NCI-H1930 (cell line): ENCODE results near the gene VPS33A.

Source experiments
- DNase-seq, 2 experiments: peaks; one replicate each; lab custom pipeline; 2025; lab: John Stamatoyannopoulos, UW

VPS33A gene

DNA sequence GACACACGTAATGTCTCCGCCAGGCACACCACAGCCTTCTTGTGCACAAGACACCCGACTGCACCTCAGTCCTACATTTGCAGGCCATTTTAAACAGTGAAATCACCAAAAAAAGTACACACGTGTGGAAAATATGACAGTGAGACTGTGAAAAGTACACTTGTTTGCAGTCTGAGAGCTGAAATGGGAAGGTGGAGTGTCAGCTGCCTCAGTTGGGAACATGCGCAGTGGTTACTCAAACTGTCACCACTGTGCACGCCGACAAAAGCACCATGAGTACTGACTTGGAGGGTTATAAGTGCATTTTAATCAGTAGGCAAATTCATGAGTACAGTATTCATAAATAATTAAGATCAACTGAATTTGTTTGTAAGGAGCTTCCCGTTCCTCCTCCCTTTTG, 15.8 kb downstream of the VPS33A start:
- no peak for DNase-seq

DNA sequence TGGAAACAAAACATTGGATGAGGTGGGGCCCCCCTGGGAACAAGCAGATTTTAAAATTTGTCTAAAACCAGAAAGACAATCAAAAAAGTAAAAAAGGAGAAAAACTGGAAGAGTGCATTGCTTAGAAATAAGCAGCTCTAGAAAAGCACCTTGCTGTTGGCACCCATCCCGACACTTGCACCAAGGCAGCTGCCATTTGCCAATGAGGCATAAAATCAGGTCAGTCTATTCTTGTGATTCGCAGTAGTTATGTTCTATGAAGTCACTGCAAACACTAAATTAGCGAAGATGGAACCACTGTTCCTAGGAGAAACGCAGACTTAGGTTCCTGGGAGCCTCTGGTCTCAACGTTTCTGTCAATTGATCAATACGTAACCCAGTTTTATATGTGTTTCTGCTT, 16.2 kb downstream of the VPS33A start:
- DNase-seq = no peak

- no peak for DNase-seq
Observed at GRCh38 chr12:122245553-122245952, 20.7 kb downstream of the VPS33A start.

GRCh38 chr12:122244565-122245371, 21.5 kb downstream of the VPS33A start:
- DNase-seq = no peak

DNA sequence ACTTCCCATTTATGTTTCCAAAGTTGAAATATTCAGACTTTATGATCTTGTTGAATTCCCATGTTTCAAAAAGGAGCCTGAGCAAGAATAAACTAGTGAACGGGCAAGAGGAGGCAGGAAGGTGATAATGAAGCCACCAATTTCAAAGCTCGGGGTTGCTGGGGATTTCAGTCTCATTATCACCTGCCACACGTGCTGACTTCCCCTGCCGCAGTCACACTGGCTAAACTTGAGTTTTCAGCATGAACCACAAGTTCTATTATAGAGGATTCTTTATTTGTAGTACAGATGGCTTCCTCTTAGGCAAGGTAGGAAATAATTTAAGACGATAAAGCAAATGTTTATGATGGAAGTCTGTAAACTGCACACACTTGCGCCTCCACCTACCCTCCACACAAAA, 22.3 kb downstream of the VPS33A start:
- DNase-seq = no peak

- DNase-seq = no peak
Observed at GRCh38 chr12:122238861-122239260, 27.4 kb downstream of the VPS33A start.

DNA sequence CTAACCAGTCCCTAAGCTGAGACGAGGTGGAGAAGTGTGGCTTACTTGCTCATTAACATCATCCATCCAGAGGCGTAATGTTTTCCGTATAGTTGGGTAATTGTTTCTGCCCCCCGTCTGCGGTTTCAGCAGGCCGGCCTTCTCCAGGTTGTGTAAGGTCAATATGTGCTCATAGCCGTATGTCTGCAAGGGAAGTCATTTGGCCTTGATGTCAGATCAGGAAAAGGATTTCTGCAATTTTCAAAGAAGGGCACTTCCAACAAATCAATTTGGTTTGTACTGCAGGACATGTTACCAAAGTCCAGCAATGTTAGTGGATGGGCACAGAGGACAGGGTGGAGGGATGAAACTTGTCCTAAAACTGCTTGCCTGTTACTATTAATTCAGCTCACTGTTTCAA, 30.6 kb downstream of the VPS33A start:
- DNase-seq = no peak

GRCh38 chr12:122232691-122233090, 33.6 kb downstream of the VPS33A start:
- no peak for DNase-seq

GRCh38 chr12:122230798-122231197, 35.5 kb downstream of the VPS33A start:
- DNase-seq = no peak

DNA sequence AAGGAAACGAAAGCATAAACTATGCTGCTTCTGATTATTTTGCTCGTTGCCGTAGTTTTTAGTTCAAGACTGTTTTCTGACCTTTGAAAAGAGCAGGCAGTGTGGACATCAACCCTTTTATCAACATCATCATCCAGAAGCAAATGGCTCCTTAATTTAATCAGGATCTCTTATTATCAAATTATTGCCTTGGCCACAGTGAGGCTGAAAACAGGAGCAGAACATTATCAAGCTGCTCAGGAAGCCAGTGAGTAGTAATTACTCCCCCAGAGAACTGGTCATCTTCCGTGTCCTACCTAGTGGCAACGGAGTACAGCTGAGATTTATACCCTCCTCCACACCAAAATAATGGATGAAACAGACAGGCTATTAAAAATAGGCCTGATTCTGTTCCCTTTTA, 38.2 kb downstream of the VPS33A start:
- DNase-seq = no peak

DNA sequence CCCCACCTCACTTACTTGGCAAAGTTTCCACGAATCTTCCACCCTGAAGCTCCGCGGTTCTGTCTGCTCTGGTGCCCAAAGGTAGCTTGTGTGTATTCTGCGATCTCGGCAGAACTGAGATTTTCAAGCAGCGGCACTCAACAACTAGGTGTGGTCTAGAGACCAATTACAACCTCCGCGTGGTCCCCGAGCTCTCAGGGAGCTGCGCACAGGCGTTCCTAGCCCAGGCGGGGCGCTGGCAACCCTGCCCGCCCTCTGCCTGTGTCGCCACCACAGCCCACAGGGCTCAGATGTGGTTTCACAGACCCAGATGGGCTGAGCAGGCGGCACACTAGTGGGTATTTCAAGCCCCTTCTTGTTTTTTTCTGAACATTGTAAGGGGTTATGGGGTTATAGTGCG, 39.0 kb downstream of the VPS33A start:
- no peak for DNase-seq

- no peak for DNase-seq
Observed at GRCh38 chr12:122226366-122227125, 39.7 kb downstream of the VPS33A start.

DNA sequence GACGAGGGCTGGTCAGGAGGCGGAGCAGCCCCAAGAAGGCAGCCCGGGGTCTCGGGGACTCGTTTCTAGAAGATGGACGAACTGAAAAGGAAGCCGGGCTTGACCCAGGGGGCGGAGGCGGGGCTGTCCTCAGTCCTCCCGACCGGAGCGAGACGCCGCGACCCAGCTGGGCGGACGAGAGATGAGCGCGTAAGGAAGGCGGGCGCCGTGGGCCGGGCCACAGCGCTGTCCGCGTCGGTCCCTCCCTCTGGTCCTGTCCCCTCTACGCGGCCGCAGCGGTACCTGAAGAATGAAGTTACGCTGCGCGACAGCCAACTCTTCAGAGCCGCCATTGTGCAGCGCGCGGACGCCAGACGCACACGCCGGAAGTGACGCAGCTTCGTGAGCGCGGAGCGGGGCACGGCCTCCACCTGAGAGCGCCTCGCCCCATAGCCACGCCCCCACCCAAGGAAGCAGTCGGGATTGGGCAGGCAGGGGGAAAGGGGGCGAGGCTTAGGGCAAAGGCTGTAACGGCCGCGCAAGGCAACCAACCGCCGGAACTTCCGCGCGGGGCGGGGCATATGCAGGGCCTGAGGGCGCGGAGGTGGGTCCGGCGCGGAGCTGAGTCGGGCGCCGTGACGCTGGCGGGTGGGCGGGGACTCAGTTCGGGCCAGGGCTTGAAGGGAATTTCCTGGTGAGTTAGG, 40.5 kb downstream of the VPS33A start, which contains the start of gene DIABLO:
Gene DIABLO, minus strand, starts transcription at position 370 of the 683 bp plus-strand sequence. Its CDS starts 38 bp downstream, at position 332.
- peak; percentile 99 for DNase-seq

GRCh38 chr12:122216445-122216844, 49.8 kb downstream of the VPS33A start:
- DNase-seq = no peak

DNA sequence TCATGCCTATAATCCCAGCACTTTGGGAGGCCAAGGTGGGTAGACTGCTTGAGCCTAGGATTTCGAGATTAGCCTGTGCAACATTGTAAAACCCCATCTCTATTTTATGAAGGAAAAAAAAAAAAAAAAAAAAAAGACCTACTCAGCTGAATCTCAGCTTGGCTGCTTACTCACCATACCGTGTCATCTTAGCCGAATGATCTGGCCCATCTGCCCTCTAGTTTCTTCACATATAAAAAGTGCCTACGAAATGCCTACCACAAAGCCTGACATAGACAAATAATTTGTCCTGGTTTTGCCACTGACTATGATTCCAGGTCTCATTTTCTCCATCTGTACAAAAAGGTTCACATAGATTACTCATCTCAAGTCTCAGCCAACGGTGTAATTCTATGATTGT, 50.5 kb downstream of the VPS33A start:
- no peak for DNase-seq

DNA sequence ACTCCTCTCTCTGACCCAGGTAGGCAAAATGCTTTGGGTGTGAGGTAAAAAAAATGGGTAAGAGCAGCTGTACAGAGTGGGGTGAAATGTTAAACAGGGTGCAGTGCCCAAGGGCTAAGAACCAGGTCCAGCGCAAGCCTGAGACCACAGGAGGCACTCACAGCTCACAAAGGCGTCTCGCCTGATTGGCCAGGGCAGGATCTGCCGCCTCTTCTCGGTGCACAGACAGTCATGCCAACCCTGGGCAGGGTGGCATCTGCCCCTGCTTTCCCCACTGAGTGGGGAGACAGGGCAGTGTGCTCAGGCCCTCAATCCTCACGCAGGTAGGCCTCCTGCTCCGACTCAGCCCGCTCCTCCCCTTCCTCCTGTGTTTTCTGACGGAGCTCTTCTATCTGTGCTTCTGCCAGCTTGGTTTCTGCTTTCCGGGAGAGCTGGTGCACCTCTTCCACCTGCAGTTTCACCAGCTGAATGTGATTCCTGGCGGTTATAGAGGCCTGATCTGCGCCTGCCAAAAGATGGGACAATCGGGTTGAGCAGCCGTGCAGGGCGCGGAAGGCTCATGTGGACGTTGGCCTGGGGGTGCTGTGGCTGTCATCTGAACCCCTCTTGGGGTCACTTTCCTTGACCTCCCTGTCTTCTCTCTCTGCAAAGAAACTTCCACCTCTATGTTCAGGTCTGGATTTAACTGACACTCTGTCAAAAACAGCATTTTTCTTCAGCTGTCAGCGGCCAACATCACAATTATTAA, 58.0 kb downstream of the VPS33A start:
- no peak for DNase-seq

GRCh38 chr12:122207391-122207790, 58.9 kb downstream of the VPS33A start:
- DNase-seq = no peak

DNA sequence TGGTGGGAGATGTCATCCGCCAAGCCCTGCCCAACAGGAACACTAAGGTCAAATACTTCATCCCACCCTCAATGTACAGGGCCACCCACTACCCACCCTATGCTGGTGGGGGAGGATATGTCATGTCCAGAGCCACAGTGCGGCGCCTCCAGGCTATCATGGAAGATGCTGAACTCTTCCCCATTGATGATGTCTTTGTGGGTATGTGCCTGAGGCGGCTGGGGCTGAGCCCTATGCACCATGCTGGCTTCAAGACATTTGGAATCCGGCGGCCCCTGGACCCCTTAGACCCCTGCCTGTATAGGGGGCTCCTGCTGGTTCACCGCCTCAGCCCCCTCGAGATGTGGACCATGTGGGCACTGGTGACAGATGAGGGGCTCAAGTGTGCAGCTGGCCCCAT, 59.3 kb downstream of the VPS33A start:
- no peak for DNase-seq

DNA sequence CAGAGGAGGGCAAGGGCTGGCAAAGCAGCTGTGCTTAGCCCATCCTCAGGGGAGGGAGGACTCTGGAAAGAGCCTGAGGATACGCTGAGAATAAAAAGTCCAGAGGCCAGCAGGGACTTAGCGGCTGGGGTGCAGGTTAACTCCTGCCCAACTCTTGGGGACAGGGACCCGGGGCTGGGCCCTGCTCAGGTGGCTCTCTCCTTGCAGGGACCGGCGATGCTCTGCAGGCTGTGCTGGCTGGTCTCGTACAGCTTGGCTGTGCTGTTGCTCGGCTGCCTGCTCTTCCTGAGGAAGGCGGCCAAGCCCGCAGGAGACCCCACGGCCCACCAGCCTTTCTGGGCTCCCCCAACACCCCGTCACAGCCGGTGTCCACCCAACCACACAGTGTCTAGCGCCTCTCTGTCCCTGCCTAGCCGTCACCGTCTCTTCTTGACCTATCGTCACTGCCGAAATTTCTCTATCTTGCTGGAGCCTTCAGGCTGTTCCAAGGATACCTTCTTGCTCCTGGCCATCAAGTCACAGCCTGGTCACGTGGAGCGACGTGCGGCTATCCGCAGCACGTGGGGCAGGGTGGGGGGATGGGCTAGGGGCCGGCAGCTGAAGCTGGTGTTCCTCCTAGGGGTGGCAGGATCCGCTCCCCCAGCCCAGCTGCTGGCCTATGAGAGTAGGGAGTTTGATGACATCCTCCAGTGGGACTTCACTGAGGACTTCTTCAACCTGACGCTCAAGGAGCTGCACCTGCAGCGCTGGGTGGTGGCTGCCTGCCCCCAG, 60.0 kb downstream of the VPS33A start:
- no peak for DNase-seq

- no peak for DNase-seq
Observed at GRCh38 chr12:122205053-122205925, 61.0 kb downstream of the VPS33A start.
